ENCODE measurements around the gene FYB1. TPM values are rescaled to one million over a fixed set of nuclear protein-coding genes. Genes with fewer than 3 reads are reported as not detected.

FYB1 gene
- total RNA-seq, 1 donor from 2014 or later = not detected

DNA sequence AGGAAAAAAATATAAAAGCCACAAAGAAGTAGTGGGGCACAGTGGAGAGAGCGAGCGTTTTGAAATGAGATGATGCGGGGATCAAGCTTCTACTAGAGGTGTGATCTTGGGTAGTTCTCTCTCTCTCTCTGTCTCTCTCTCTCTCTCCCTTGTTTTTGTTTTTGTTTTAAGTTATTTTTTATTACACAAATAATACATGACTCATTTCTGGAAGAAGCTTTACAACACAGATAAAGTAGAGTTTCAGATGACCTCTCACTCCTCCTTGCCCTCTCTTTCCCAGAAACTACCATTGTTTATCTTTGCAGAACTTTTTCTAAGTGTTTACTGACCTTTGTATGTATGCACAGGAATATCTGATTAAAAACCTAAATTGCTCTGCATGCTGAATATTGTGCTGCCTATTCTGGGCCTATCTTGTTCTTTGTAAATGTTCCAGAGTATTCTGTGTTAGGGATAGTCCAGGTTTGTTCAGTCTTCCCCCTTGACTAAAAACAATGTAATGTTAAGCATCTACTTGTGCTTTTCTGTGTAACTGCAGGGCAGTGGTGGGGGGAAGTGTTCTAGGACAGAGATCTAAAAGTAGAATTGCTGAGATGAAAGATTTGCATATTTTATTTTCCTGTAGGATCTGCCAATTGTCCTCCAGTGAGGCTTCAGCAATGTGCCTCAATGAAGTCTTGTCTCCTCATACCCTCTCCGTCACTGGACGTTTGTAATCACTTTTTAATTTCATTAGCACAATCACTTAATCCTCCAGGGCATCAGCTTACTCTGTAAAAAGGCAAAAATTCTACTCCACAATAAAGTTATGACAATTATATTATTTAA is 52.0 kb downstream of the FYB1 start:
- no peak overlapping the region for H3K27ac Mint-ChIP-seq (ENCODE audit: unreplicated experiment)
- no peaks in the 10 kb centered on the region for H3K36me3 Mint-ChIP-seq (ENCODE audit: low read depth)
- TF ChIP-seq, protein P1, sequence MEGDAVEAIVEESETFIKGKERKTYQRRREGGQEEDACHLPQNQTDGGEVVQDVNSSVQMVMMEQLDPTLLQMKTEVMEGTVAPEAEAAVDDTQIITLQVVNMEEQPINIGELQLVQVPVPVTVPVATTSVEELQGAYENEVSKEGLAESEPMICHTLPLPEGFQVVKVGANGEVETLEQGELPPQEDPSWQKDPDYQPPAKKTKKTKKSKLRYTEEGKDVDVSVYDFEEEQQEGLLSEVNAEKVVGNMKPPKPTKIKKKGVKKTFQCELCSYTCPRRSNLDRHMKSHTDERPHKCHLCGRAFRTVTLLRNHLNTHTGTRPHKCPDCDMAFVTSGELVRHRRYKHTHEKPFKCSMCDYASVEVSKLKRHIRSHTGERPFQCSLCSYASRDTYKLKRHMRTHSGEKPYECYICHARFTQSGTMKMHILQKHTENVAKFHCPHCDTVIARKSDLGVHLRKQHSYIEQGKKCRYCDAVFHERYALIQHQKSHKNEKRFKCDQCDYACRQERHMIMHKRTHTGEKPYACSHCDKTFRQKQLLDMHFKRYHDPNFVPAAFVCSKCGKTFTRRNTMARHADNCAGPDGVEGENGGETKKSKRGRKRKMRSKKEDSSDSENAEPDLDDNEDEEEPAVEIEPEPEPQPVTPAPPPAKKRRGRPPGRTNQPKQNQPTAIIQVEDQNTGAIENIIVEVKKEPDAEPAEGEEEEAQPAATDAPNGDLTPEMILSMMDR (IDR thresholded peaks at IDR 0.05) = no peak
- H3K4me1 Mint-ChIP-seq (ENCODE audit: low read depth) = peaks cover 5% of the 10 kb centered on the region
- peaks cover 4% of the 10 kb centered on the region for H3K9me3 Mint-ChIP-seq (ENCODE audit: low read depth)
- H3K27me3 Mint-ChIP-seq (ENCODE audit: low read depth) = no peaks in the 10 kb centered on the region
- no peak for DNase-seq (ENCODE audit: low spot score)
- no peak overlapping the region for H3K4me3 Mint-ChIP-seq (ENCODE audit: unreplicated experiment)

DNA sequence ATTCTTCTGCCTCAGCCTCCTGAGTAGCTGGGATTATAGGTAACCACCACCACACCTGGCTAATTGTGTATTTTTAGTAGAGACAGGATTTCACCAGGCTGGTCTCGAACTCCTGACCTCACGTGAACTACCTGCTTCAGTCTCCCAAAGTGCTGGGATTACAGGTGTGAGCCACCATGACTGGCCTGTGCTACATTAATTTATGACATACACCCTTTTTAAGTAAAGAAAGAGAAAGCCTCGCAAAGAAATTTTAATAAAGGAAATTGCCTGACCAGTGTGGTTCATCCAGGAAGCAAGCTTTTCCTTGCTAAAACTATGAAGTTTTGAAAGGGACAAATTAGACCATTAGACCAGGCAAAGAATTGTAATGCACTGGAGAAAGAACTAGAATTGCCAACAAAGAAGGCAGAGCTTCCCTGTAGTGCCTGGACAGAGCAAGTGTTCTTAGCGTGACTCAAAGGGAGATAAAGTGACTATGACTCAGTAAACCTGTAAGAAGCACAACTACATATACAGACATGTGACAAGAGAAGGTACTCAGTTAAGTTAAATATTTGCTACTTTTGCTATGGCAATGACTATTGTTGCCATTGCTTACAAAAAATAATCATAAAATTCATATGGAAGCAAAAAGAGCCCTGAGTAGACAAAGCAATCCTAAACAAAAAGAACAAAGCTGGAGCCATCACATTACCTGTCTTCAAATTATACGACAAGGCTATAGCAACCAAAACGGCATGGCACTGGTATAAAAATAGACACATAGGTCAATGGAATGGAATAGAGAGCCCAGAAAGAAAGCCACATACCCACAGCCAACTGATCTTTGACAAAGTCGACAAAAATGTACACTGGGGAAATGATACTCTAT is 54.6 kb downstream of the FYB1 start:
- peaks cover 4% of the 10 kb centered on the region for H3K9me3 Mint-ChIP-seq (ENCODE audit: low read depth)
- H3K27ac Mint-ChIP-seq (ENCODE audit: unreplicated experiment) = no peak overlapping the region
- H3K27me3 Mint-ChIP-seq (ENCODE audit: low read depth) = no peaks in the 10 kb centered on the region
- no peaks in the 10 kb centered on the region for H3K36me3 Mint-ChIP-seq (ENCODE audit: low read depth)
- no peak overlapping the region for H3K4me3 Mint-ChIP-seq (ENCODE audit: unreplicated experiment)
- TF ChIP-seq, protein P1 (IDR thresholded peaks at IDR 0.05) = no peak
- H3K4me1 Mint-ChIP-seq (ENCODE audit: low read depth) = peaks cover 3% of the 10 kb centered on the region
- DNase-seq (ENCODE audit: low spot score) = no peak

DNA sequence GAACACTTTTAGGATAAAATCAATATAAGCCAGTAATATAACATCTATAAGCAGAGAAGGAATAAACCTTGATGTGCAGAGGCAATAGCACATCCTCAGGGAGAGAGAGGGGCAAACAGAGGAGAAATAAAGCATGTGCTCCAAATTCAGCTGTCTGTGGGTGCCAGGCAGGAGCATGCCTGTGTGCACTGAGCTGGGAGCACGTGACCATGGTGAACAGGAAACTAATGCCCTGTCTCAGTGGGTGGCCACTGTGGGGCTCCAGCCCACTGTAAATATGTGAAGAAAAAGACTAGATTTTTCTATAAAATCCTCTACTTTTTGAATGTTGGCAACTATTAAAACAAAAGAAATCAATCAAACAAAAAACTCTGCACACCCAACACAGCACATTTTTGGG is 55.3 kb downstream of the FYB1 start:
- H3K27ac Mint-ChIP-seq (ENCODE audit: unreplicated experiment) = no peak overlapping the region
- TF ChIP-seq, protein P1 (IDR thresholded peaks at IDR 0.05) = no peak
- no peak for DNase-seq (ENCODE audit: low spot score)
- H3K27me3 Mint-ChIP-seq (ENCODE audit: low read depth) = peaks cover 4% of the 10 kb centered on the region
- H3K4me1 Mint-ChIP-seq (ENCODE audit: low read depth) = peaks cover 3% of the 10 kb centered on the region
- H3K9me3 Mint-ChIP-seq (ENCODE audit: low read depth) = peaks cover 4% of the 10 kb centered on the region
- no peak overlapping the region for H3K4me3 Mint-ChIP-seq (ENCODE audit: unreplicated experiment)
- no peaks in the 10 kb centered on the region for H3K36me3 Mint-ChIP-seq (ENCODE audit: low read depth)

DNA sequence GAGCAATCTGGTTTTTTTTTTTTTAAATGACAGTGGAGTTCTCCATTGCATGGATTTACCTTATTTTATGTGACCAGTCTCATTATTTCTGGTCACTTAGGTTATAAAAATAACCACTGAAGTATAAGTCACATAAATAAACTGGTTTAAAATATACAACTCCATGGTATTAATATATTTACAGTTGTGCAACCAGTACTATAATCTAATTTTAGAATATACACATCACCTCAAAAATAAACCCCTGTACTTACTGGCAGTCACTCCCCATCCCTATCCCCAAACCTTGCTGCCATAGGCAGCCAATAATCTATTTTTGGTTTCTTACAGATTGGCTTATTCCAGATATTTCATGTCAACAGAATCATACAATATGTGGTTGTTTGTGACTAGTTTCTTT is 57.8 kb downstream of the FYB1 start:
- TF ChIP-seq, protein P1 (IDR thresholded peaks at IDR 0.05) = no peak
- Mint-ChIP-seq H3K36me3 (ENCODE audit: low read depth) (no peaks in the 10 kb centered on the region), H3K4me3 (ENCODE audit: unreplicated experiment) (no peak overlapping the region), H3K9me3 (ENCODE audit: low read depth) (peaks cover 4% of the 10 kb centered on the region), H3K27ac (ENCODE audit: unreplicated experiment) (no peak overlapping the region), H3K27me3 (ENCODE audit: low read depth) (peaks cover 4% of the 10 kb centered on the region), H3K4me1 (ENCODE audit: low read depth) (peaks cover 3% of the 10 kb centered on the region)
- no peak for DNase-seq (ENCODE audit: low spot score)

GRCh38 chr5:39160576-39161213 is 58.7 kb downstream of the FYB1 start:
- no peak overlapping the region for H3K27ac Mint-ChIP-seq (ENCODE audit: unreplicated experiment)
- peaks cover 3% of the 10 kb centered on the region for H3K4me1 Mint-ChIP-seq (ENCODE audit: low read depth)
- H3K9me3 Mint-ChIP-seq (ENCODE audit: low read depth) = peaks cover 4% of the 10 kb centered on the region
- TF ChIP-seq, protein P1 (IDR thresholded peaks at IDR 0.05) = no peak
- no peaks in the 10 kb centered on the region for H3K36me3 Mint-ChIP-seq (ENCODE audit: low read depth)
- H3K4me3 Mint-ChIP-seq (ENCODE audit: unreplicated experiment) = no peak overlapping the region
- H3K27me3 Mint-ChIP-seq (ENCODE audit: low read depth) = peaks cover 4% of the 10 kb centered on the region
- no peak for DNase-seq (ENCODE audit: low spot score)

All from chondrocyte (in vitro differentiated cells).